IPS-18a (cell line): ENCODE results near the gene MIOX.

ENCODE experiments used
- H3K27ac ChIP-seq: one replicate; pipeline ENCODE4 v1.5.1; 2013; ENCODE audit warnings: low read length
- H3K27me3 ChIP-seq: one replicate; pipeline ENCODE4 v1.6.1; 2013; ENCODE audit warnings: mild to moderate bottlenecking, low read length; ENCODE audit not compliant: control insufficient read depth, insufficient read depth
- H3K36me3 ChIP-seq: one replicate; pipeline ENCODE4 v1.6.1; 2013; ENCODE audit warnings: low read depth, low read length; ENCODE audit not compliant: control insufficient read depth
- H3K4me1 ChIP-seq: one replicate; pipeline ENCODE4 v1.6.1; 2013; ENCODE audit warnings: low read depth, low read length; ENCODE audit not compliant: control insufficient read depth
- H3K4me3 ChIP-seq: one replicate; pipeline ENCODE4 v1.5.1; 2013; ENCODE audit warnings: low read length
- H3K9ac ChIP-seq: one replicate; pipeline ENCODE4 v1.6.1; 2013; ENCODE audit warnings: mild to moderate bottlenecking, low read length, moderate library complexity
- H3K9me3 ChIP-seq: one replicate; pipeline ENCODE4 v1.6.1; 2013; ENCODE audit warnings: low read depth, low read length; ENCODE audit not compliant: control insufficient read depth

MIOX gene

DNA sequence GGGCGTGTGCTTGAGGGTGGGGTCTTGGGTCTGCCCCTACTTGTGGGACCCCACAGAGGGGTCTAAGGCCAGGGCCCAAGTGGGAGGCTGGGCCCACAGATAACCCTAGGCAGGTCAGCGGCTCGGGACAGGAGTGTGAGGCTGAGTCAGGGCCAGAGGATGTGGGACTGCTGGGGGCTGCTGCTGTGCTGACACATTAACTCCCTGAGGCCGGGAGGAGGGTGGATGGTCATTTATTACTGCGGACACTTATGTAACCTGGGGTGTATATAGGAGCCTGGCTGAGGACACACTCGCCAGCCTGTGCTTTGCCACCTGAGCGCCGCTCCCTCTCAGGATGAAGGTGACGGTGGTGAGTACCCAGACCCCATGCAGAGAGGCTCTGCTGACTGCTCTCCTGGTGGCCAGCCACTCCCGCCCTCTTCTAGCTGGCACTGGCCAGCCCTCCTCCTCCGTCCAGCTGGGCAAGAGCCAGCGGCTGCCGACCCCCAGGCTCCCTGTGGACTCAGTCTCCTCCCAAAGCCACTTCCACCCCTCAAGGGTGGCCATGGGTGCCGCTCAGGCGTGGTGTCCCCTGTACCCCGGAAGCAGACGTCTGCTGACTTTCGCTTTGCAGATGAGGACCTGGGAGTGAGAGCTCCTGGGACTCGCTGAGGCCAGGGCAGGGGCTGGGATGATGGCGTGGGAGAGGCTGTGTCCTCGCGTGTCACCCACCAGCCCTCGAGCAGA lies at the start of gene MIOX:
Gene MIOX (plus strand): TSS at position 299 of the 729 bp plus-strand sequence. CDS start 39 bp downstream, at position 338.
- Histone ChIP-seq H3K4me3 (no peak within 1 kb of the TSS), H3K4me1 (no peaks in the 10 kb centered on the region), H3K9ac (no peak within 1 kb of the TSS)

DNA sequence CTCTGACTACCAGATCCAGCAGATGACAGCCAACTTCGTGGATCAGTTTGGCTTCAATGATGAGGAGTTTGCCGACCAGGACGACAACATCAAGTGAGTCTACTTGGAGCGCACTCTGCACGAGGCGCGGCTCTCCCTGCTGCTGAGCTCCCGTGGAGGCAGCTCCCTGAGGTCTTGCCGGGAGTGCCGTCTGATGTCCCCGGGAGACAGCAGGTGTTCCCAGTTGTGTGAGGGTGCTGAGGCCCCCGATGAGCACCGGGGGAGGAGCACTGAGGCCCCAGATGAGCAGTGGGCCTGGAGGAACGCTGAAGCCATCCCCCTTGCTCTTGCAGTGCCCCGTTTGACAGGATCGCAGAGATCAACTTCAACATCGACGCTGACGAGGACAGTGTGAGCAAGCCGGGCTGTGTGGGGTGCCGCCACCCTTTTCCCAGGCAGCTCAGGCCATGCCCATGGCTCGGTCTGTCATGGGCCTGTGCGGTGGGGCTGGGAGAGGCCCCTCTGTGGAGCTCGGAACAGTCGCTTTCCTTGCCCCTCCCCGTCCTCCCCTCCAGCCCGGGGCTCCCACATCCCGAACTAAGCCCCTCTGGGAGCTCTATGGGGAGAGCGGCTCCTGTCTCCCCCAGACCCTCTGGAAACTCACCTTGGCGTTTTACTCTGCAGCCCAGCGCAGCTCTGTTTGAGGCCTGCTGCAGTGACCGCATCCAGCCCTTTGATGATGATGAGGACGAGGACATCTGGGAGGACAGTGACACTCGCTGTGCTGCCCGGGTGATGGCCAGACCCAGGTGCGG lies 49.0 kb upstream of the MIOX start:
- Histone ChIP-seq H3K36me3 (peaks cover 32% of the 10 kb centered on the region), H3K9ac (no peak overlapping the region)

More for the DNA sequence above, at the start of gene MIOX:
- Histone ChIP-seq H3K27ac (no peak within 1 kb of the TSS), H3K36me3 (no peaks in the 10 kb centered on the region), H3K27me3 (no peaks in the 10 kb centered on the region), H3K9me3 (no peaks in the 10 kb centered on the region)

GRCh38 chr22:50438305-50439275 lies 48.1 kb upstream of the MIOX start:
- no peak overlapping the region for H3K27ac ChIP-seq
- H3K9me3 ChIP-seq = no peaks in the 10 kb centered on the region
- H3K4me1 ChIP-seq = no peaks in the 10 kb centered on the region
- H3K9ac ChIP-seq = no peak overlapping the region
- H3K27me3 ChIP-seq = no peaks in the 10 kb centered on the region
- H3K36me3 ChIP-seq = peaks cover 32% of the 10 kb centered on the region
- H3K4me3 ChIP-seq = no peak overlapping the region

More for the DNA sequence above, 49.0 kb upstream of the MIOX start:
- Histone ChIP-seq H3K27me3 (no peaks in the 10 kb centered on the region), H3K27ac (no peak overlapping the region), H3K9me3 (no peaks in the 10 kb centered on the region), H3K4me3 (no peak overlapping the region), H3K4me1 (no peaks in the 10 kb centered on the region)

DNA sequence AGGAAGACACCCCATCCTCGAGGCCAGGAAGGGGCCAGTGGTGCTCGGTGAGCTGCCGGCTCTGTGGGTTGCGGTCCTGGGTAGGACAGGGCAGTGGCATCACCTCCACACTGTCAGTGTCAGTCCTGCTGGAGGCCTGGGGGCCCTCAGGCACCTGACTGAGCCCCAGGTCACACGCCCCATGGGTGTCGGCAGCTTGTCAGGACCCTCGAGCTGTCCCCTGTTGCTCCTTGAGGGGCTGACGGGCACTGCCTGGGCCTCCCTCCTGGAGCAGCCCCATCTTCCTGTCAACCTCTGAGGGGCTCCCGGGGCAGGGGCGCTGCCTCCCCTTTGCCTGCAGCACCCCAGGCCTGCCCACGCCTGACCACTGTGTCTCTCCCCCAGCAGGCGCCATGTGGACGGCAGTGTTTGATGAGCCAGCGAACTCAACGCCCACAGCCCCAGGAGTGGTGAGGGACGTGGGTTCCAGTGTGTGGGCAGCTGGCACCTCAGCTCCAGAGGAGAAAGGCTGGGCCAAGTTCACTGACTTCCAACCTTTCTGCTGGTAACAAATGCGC lies 47.3 kb upstream of the MIOX start:
- Histone ChIP-seq H3K27ac (no peak overlapping the region), H3K9me3 (no peaks in the 10 kb centered on the region), H3K4me3 (no peak overlapping the region), H3K27me3 (no peaks in the 10 kb centered on the region), H3K9ac (no peak overlapping the region), H3K36me3 (peaks cover 32% of the 10 kb centered on the region), H3K4me1 (no peaks in the 10 kb centered on the region)

- Histone ChIP-seq H3K27ac (no peak overlapping the region), H3K4me1 (no peaks in the 10 kb centered on the region), H3K27me3 (no peaks in the 10 kb centered on the region), H3K9me3 (no peaks in the 10 kb centered on the region), H3K9ac (no peak overlapping the region), H3K4me3 (no peak overlapping the region), H3K36me3 (peaks cover 32% of the 10 kb centered on the region)
Observed at GRCh38 chr22:50439871-50440331, 46.8 kb upstream of the MIOX start.

DNA sequence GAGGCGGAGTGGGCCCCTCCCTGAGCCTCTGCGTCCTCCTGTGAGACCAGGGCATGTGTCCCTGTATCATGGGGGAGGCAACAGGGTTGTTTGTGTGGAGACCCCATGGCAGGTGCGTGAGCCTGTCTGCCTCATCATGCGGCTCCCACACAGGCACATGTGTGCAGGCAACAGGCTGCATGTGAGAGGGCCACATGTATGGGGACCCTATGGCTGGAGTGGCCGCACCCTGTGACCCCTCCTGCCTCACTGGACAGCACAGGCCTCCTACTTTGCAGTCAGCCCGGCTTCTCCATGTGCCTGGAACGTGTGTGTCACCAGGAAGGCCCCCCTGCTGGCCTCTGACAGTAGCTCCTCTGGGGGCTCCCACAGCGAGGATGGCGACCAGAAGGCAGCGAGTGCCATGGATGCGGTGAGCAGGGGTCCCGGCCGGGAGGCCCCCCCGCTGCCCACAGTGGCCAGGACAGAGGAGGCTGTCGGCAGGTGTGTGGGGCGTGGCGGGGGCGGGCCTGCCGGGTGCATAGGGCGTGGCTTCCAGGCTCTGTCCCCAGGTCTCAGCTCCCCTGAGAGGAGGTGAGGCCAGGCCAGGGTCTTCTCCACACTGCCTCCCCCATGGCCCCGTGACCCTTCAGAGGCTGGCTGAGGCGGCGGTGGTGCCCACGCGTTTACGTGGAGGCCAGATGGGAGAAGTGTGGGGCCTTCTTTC lies 46.0 kb upstream of the MIOX start:
- Histone ChIP-seq H3K9me3 (no peaks in the 10 kb centered on the region), H3K4me1 (no peaks in the 10 kb centered on the region), H3K9ac (no peak overlapping the region), H3K27ac (no peak overlapping the region), H3K4me3 (no peak overlapping the region), H3K36me3 (peaks cover 26% of the 10 kb centered on the region), H3K27me3 (no peaks in the 10 kb centered on the region)

DNA sequence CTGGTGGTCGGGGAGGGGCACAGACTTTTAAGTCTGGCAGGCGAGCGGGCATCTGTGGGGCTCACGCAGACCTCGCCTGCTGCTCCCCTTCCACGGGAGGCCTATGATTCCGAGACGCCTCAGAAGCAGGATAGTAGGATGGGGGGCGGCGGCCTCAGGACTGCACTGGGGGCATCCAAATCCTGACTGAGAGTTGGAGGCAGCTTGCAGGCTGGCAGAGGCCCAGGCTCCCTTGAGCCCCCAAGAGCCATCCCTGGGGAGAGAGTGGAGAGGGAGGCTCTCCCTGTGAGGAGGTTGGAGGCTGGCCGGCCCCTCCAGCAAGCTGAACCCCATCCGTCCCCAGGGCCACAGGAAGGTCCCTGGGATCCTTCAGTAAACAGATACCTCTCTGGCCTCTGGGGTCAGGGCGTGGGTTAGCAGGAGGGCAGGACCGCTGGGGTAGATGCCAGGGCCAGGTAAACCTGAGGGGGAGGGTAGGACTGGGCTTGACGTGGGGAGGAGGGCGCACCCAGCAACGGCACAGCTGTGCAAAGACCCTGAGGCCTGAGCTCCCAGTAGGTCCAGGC lies 45.1 kb upstream of the MIOX start:
- H3K36me3 ChIP-seq = peaks cover 18% of the 10 kb centered on the region
- no peaks in the 10 kb centered on the region for H3K4me1 ChIP-seq
- no peak overlapping the region for H3K27ac ChIP-seq
- H3K9ac ChIP-seq = no peak overlapping the region
- H3K4me3 ChIP-seq = no peak overlapping the region
- H3K9me3 ChIP-seq = no peaks in the 10 kb centered on the region
- no peaks in the 10 kb centered on the region for H3K27me3 ChIP-seq

GRCh38 chr22:50443197-50443596 lies 43.5 kb upstream of the MIOX start:
- H3K4me1 ChIP-seq = no peaks in the 10 kb centered on the region
- no peaks in the 10 kb centered on the region for H3K9me3 ChIP-seq
- no peak overlapping the region for H3K9ac ChIP-seq
- no peaks in the 10 kb centered on the region for H3K27me3 ChIP-seq
- peaks cover 23% of the 10 kb centered on the region for H3K36me3 ChIP-seq
- H3K27ac ChIP-seq = no peak overlapping the region
- no peak overlapping the region for H3K4me3 ChIP-seq

GRCh38 chr22:50443801-50444625 lies 42.6 kb upstream of the MIOX start:
- no peaks in the 10 kb centered on the region for H3K27me3 ChIP-seq
- H3K27ac ChIP-seq = no peak overlapping the region
- H3K4me3 ChIP-seq = no peak overlapping the region
- H3K9ac ChIP-seq = no peak overlapping the region
- peaks cover 24% of the 10 kb centered on the region for H3K36me3 ChIP-seq
- no peaks in the 10 kb centered on the region for H3K9me3 ChIP-seq
- no peaks in the 10 kb centered on the region for H3K4me1 ChIP-seq

DNA sequence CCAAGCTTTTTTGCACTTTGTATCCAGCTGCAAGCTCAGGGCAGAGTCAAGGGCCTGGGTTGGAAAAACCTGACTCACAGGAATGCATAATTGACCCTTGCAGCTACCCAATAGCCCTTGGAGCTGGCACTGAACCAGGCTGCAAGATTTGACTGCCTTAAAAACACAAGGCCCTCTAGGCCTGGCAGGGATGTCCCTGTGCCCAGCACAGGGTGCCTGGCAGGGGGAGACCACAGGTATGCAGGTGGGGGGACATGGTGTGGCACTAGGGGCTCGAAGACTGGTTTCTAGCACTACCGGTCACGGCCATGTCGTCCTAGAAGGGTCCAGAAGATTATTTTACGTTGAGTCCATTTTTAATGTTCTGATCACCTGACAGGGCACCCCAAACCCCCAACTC lies 42.0 kb upstream of the MIOX start:
- no peaks in the 10 kb centered on the region for H3K27me3 ChIP-seq
- H3K27ac ChIP-seq = no peak overlapping the region
- H3K4me1 ChIP-seq = no peaks in the 10 kb centered on the region
- no peak overlapping the region for H3K4me3 ChIP-seq
- H3K9me3 ChIP-seq = no peaks in the 10 kb centered on the region
- H3K9ac ChIP-seq = no peak overlapping the region
- H3K36me3 ChIP-seq = peaks cover 22% of the 10 kb centered on the region
